ENCODE data around the gene CYSTM1. TPM values are rescaled to one million over a fixed set of nuclear protein-coding genes. Genes with fewer than 3 reads are reported as not detected.

The CYSTM1 gene
- total and polyA plus RNA-seq, 2 of the 8 experiments (the other 6 are each of a cell fraction or from before 2014, with no cell fraction given) = 25.0 to 47.8 TPM

DNA sequence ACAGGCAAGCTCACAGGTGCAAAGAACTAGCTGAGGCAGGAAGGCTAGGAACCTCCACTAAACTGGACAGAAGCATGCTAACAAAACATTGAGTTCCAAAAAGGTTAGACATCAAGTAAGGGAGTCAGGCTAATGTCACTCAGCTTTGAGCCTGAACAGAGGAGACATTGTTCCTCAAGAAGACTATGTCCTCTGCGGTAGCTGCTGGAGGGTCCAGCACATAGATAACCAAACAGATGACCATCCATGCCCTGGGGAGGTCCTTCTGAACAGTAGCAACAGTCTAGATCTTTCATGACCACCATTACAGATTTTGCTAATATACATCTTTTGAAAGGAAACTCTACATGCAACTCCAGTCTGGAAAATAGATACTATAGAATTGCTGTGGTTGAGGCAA lies 57.7 kb downstream of the CYSTM1 start:
- DNase-seq (ENCODE audit: low read depth in 1 of 2, low spot score in 2 of 2) (no peak), FAIRE-seq (no peak)
- WGBS, 2 experiments (ENCODE audit: extremely low coverage in 1 of 2, insufficient coverage in 1 of 2, insufficient read length in 1 of 2, insufficient replicate concordance in 2 of 2, low coverage in 1 of 2, low lambda C conversion rate in 2 of 2, missing lambda C conversion rate in 1 of 2) = 88% methylated on average over 1 of the region's 1 CpG; no CpG with 5 or more reads in 1 of the 2 experiments
- Histone ChIP-seq H3K27ac (ENCODE audit: low read depth, low read length) (no peak overlapping the region), H2AK5ac (ENCODE audit: low read depth, low read length) (no peak overlapping the region), H4K91ac (replicated peaks; ENCODE audit: insufficient read length, low read length) (no peak overlapping the region), H3K18ac (ENCODE audit: extremely low read depth, low read length) (no peak overlapping the region), H2AFZ (ENCODE audit: low read length) (no peak overlapping the region), H3K27me3 (replicated peaks in 1 of 4; ENCODE audit: control insufficient read depth in 3 of 4, extremely low read depth in 1 of 4, insufficient read depth in 3 of 4, low read length in 3 of 4) (no peaks in the 10 kb centered on the region; a peak in 1 of 7 replicates), H3K36me3 (ENCODE audit: control insufficient read depth in 2 of 4, insufficient read depth in 4 of 4, low read length in 3 of 4) (no peaks in the 10 kb centered on the region), H3K9ac (replicated peaks in 1 of 4; ENCODE audit: extremely low read depth in 1 of 4, low read depth in 3 of 4, low read length in 3 of 4) (no peak overlapping the region), H2BK20ac (ENCODE audit: low read length) (no peak overlapping the region), H3K79me2 (ENCODE audit: control insufficient read depth in 1 of 2, insufficient read depth in 2 of 2, low read length in 2 of 2) (no peaks in the 10 kb centered on the region), H4K8ac (ENCODE audit: extremely low read depth, insufficient read depth, low read length) (no peak overlapping the region), H4K5ac (ENCODE audit: insufficient read length, low read depth, low read length) (no peak overlapping the region), H4K20me1 (replicated peaks in 1 of 2; ENCODE audit: control insufficient read depth in 1 of 2, insufficient read depth in 2 of 2, low read length in 2 of 2) (peaks cover 1 to 3% of the 10 kb centered on the region in 2 experiments), H3K9me3 (ENCODE audit: insufficient read depth in 2 of 2, low read depth in 1 of 2, low read length in 1 of 2) (no peaks in the 10 kb centered on the region), H3K4me3 (ENCODE audit: extremely low read depth in 1 of 4, insufficient read depth in 2 of 4, low read depth in 3 of 4, low read length in 4 of 4) (no peak overlapping the region), H2BK15ac (ENCODE audit: low read length) (no peak overlapping the region), H2BK120ac (replicated peaks; ENCODE audit: low read depth, low read length) (no peak overlapping the region), H3K23me2 (ENCODE audit: low read depth, low read length) (no peaks in the 10 kb centered on the region), H3K4me1 (replicated peaks in 1 of 4; ENCODE audit: control insufficient read depth in 3 of 4, insufficient read depth in 4 of 4, low read length in 3 of 4) (no peaks in the 10 kb centered on the region), H3K23ac (ENCODE audit: insufficient read length) (no peak overlapping the region), H3K4ac (replicated peaks; ENCODE audit: insufficient read length, low read depth, low read length) (no peak overlapping the region), H2BK5ac (ENCODE audit: low read depth, low read length) (no peak overlapping the region), H2BK12ac (ENCODE audit: low read depth, low read length) (no peak overlapping the region), H3K14ac (ENCODE audit: insufficient read length) (no peak overlapping the region), H3K79me1 (ENCODE audit: low read depth, low read length) (no peaks in the 10 kb centered on the region), H3K4me2 (ENCODE audit: insufficient read depth in 1 of 2, low read depth in 2 of 2, low read length in 2 of 2) (no peak overlapping the region), H3K56ac (replicated peaks; ENCODE audit: insufficient read length, low read depth, low read length) (no peak overlapping the region)
- ChIA-PET POLR2A (ENCODE audit: partially characterized antibody) (no interaction called here), CTCF (ENCODE audit: partially characterized antibody) (interaction anchor here (0.5 to 8.4 kb wide), 6 partner anchors 8 to 321 kb away, joined by 3 to 99 read pairs (median 3); no protein-coding TSS in a partner anchor)
- TF ChIP-seq RBBP5 (IDR thresholded peaks at IDR 0.05; ENCODE audit: borderline replicate concordance, low read depth, low read length) (no peak), CBX8 (IDR thresholded peaks at IDR 0.05; ENCODE audit: borderline replicate concordance, low read depth, low read length) (no peak), CBX5 (IDR thresholded peaks at IDR 0.05; ENCODE audit: low read depth, low read length) (no peak), JUN (IDR thresholded peaks at IDR 0.05; ENCODE audit: low read depth, low read length) (no peak), BACH1 (IDR thresholded peaks at IDR 0.05; ENCODE audit: low read length) (no peak), SIX5 (IDR thresholded peaks at IDR 0.05; ENCODE audit: low read depth, low read length) (no peak), CREB1 (IDR thresholded peaks at IDR 0.05) (no peak)

Measured in H1 (cell line).